Activated T-cell treated with anti-CD3 and anti-CD28 coated beads for 4 hours (primary cell): ENCODE data around the gene MAN1A1.

Experiments used
- DNase-seq: peaks from one replicate; pipeline ENCODE4 v3.0.0-alpha.2; 2020

Gene MAN1A1

DNA sequence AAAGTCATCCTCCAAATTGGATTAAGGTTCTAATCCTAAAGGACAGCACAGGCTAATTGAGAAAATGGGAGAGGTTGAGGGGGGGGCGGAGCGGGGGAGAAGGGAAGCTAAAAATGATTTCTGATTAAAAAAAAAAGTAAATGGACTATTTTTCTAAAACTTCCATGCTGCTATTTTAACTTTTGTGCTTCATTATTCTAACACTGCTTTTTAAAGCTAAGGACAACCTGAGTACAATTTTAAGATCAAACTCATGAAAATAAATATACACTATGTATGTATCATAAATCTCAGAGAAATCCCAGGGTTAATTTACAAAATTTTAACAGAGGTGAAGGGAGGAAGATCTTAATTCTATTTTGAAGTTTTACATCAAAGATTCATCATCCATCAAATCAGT, 4.4 kb downstream of the MAN1A1 start:
- no peak for DNase-seq

GRCh38 chr6:119344306-119344705, 5.3 kb downstream of the MAN1A1 start:
- DNase-seq: no peak

DNA sequence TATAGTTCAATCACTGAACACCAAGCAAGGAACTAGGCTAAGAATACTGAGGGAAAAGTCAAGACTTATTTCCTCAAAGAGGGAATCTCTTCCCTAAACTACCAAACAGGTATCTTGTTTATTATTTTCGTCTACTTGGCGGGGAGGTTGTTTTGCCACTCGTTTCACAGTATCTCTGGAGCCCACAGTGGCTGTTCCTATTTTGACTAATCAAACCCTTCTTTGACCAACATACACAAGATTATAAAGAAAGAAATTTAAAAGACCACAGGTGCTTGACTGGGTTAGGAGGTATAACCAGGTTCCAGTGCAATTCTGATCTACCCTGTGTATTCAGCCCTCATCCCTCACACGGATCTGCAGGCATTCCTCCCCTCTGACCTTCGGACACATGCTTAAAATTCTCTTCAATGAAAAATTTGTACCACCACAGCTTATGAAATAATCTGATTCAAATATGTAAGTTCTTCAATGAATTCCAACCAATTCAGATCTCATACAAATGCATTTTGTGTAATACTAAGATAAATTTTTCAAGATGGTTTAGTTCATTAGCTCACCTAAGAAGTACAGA, 5.9 kb downstream of the MAN1A1 start:
- DNase-seq: no peak

DNA sequence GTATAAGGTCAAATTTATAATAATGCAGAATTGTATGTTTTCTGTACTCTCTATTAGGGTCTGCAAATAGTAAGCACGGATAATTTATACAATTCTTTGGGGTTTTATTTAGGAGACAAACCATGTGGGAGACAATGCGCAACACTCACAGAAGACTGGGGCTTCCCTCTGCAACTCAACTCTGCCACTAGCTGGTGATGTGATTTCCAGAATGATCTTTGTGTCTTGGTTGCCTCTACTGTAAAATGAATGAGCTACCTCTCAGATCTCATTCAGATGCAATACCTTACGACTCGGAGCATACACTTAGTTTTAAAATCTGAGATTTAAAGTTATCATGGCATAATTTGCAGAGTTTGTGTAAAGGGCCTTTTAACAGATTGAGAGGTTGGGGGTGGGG, 6.4 kb downstream of the MAN1A1 start:
- DNase-seq: no peak

GRCh38 chr6:119342430-119342829, 7.1 kb downstream of the MAN1A1 start:
- no peak for DNase-seq

GRCh38 chr6:119340796-119341487, 8.6 kb downstream of the MAN1A1 start:
- DNase-seq: no peak

- DNase-seq: no peak
These were observed 9.6 kb downstream of the MAN1A1 start for GRCh38 chr6:119339941-119340456.

DNA sequence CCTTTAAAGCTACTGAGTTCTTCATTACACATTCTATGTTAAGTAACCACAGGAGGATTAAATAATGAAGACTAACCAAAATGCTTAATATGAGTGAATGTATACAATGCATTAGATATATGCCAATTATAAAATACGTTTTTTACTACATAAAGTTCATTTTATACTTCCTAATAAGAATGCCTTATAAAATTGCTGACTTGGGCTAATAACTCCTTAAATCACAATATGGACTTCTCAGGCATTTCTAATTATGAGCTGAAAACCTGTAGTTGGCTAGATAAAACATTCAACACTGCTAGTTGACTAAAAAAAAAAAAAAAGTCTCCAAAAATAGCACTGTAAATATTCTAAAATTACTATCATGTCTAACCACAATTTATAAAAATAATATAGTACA, 11.8 kb downstream of the MAN1A1 start:
- DNase-seq: no peak

- DNase-seq: no peak
These were observed 12.3 kb downstream of the MAN1A1 start for GRCh38 chr6:119337252-119337651.

- DNase-seq: no peak
These were observed 14.9 kb downstream of the MAN1A1 start for GRCh38 chr6:119334535-119335264.

- DNase-seq: no peak
These were observed 15.8 kb downstream of the MAN1A1 start for GRCh38 chr6:119333707-119334295.

GRCh38 chr6:119333063-119333609, 16.4 kb downstream of the MAN1A1 start:
- no peak for DNase-seq

- no peak for DNase-seq
These were observed 17.8 kb downstream of the MAN1A1 start for GRCh38 chr6:119331663-119332286.

GRCh38 chr6:119330520-119331113, 18.9 kb downstream of the MAN1A1 start:
- no peak for DNase-seq

DNA sequence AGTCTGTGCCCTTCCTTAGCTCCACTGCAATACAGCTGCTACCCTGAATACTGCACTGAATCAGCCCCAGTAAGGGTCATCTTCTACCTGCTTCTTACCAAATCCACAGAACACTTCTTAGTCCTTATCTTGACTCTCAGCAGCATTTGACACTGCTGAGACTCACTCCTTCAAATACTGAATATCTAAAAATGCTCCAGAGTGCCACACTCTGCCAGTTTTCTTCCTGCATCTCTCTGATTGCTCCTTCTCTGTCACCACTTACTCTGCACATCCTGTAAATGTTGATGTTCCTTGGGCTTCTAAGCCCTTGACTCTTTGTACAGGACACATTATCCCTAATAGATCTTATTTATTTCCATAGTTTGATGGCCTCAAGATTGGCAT, 19.8 kb downstream of the MAN1A1 start:
- no peak for DNase-seq

- DNase-seq: no peak
These were observed 20.4 kb downstream of the MAN1A1 start for GRCh38 chr6:119328892-119329793.

DNA sequence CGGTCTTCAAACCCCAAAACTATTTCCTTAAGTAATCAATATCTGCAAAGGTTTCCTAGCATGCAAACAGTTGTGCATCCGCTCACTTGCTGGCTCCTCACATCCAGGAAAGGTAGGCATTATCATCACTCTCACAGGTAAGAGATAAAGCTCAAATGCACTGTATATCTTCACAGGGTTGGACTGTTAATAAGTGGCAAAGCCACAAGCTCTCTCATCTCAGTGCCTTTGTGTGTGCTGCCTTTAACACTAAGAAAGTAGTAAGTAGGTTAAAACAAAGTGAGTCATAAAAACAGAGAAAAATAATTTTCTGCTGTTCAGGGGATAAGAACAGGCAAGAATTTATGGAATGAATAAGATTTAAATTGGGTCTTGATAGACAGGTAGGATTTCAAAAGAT, 21.3 kb downstream of the MAN1A1 start:
- no peak for DNase-seq

DNA sequence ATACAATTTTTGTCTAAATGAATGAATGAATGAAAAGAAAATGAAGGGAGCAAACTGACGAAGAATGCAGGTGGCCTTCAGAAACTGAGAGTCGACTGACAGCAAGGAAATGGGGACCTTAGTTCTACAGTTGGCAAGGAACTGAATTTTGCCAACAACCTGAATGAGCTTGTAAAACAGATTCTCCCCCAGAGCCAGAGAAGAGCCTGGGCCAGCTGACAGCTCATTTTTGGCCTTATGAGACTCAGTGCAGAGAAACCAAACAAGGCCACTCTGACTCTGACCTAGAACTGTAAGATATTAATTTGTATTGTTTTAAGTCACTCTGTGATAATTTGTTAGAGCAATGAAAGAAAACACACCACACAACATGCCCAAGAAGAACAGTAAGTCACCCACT, 21.8 kb downstream of the MAN1A1 start:
- no peak for DNase-seq

GRCh38 chr6:119326291-119327005, 23.1 kb downstream of the MAN1A1 start:
- no peak for DNase-seq

GRCh38 chr6:119325559-119326265, 23.8 kb downstream of the MAN1A1 start:
- DNase-seq: no peak
